Muscle of back (tissue), 11 donors: ENCODE measurements around the gene PLEKHG4B. TPM values are rescaled to one million over a fixed set of nuclear protein-coding genes. Genes with fewer than 3 reads are reported as not detected.
"Not testable (repeated sequence)": the region's sequence is repeated elsewhere in the genome, so short reads cannot be mapped to it uniquely, and the experiment has no call there.

Experiments
- DNase-seq, 3 donors: peaks; one replicate each; pipeline versions ENCODE4 v3.0.0 to v3.0.0-alpha.2; 2013
- polyA plus RNA-seq, 10 donors: library from polyadenylated mRNA; unstranded; fragments of 120-200 nt; gene quantifications; one replicate each; pipeline ENCODE4 v1.2.1, GENCODE V29; 2013; ENCODE audit not compliant: insufficient read length in 10 of 10

The PLEKHG4B gene
- polyA plus RNA-seq, 10 donors = 0.42 to 3.1 (median 0.77) TPM

GRCh38 chr5:197892-198489 is 106.0 kb downstream of the PLEKHG4B start:
- no peak for DNase-seq

- no peak for DNase-seq
Measured at GRCh38 chr5:198516-199196, 106.7 kb downstream of the PLEKHG4B start.

- no peak for DNase-seq
Measured at GRCh38 chr5:199197-199949, 107.4 kb downstream of the PLEKHG4B start.

- DNase-seq = no peak
Measured at GRCh38 chr5:199950-200645, 108.1 kb downstream of the PLEKHG4B start.

- no peak for DNase-seq
Measured at GRCh38 chr5:200985-201384, 109.0 kb downstream of the PLEKHG4B start.

GRCh38 chr5:201672-202071 is 109.7 kb downstream of the PLEKHG4B start:
- DNase-seq = no peak

- no peak for DNase-seq
Measured at GRCh38 chr5:203246-203930, 111.4 kb downstream of the PLEKHG4B start.

- DNase-seq = no peak
Measured at GRCh38 chr5:204001-204400, 112.0 kb downstream of the PLEKHG4B start.

GRCh38 chr5:204462-204861 is 112.5 kb downstream of the PLEKHG4B start:
- DNase-seq = no peak

GRCh38 chr5:204966-205670 is 113.2 kb downstream of the PLEKHG4B start:
- no peak for DNase-seq

GRCh38 chr5:206406-206805 is 114.4 kb downstream of the PLEKHG4B start:
- no peak for DNase-seq

- no peak for DNase-seq
Measured at GRCh38 chr5:206927-207536, 115.1 kb downstream of the PLEKHG4B start.

GRCh38 chr5:207599-207998 is 115.6 kb downstream of the PLEKHG4B start:
- no peak for DNase-seq

- no peak for DNase-seq
Measured at GRCh38 chr5:208449-209114, 116.6 kb downstream of the PLEKHG4B start.

- DNase-seq = no peak
Measured at GRCh38 chr5:213803-214395, 121.9 kb downstream of the PLEKHG4B start.

GRCh38 chr5:215256-215655 is 123.3 kb downstream of the PLEKHG4B start:
- DNase-seq = not testable (repeated sequence)

GRCh38 chr5:216076-216475 is 124.1 kb downstream of the PLEKHG4B start:
- DNase-seq = not testable (repeated sequence)

- peak; percentile 95 to 99 (median 99) for DNase-seq
Measured at GRCh38 chr5:217494-218456, 125.8 kb downstream of the PLEKHG4B start, which contains the start of the genes CCDC127 and SDHA. Gene CCDC127, minus strand, starts transcription at chr5:218153. Its CDS starts 1,304 bp downstream, at chr5:216849. Gene SDHA, plus strand, starts transcription at chr5:218320. Its CDS starts 36 bp downstream, at chr5:218356.
